Body of pancreas (tissue), 4 donors: ENCODE data around the gene PRKAA1.

ENCODE experiments used
- POLR2A ChIP-seq, 3 donors: fragments of 450-650 bp; IDR thresholded peaks; one replicate each; pipeline ENCODE4 v1.6.1; 2016; ENCODE audit warnings: antibody characterized with exemption in 3 of 3, mild to moderate bottlenecking in 2 of 3
- TF ChIP-seq, protein P1 (sequence below), 7 experiments: fragments of 450-650 bp in 4 of 7; fragments of 200-600 bp in 3 of 7; sonication (generic) in 3 of 7; IDR thresholded peaks; one replicate each; pipeline ENCODE4 v1.5.1; 2016 to 2019; ENCODE audit warnings: antibody characterized with exemption in 7 of 7

DNA sequence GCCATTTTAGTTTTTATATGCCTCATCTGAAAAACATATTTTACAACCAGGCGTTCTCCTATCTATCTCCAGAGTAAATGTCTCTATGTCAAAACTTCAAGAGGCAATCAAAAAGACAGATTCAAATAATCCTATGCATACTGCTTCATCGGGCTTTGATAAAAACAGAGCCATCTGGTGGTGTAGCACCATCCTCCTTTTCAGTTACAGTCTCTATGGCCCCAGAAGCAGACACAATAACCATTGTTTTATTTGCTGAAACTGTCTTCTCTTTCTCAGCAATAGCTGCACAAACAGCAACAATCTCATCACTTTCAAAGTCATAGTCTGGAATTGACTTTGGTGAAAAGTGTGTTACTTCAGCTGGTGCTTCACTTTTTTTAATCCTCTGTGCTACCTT lies 82.2 kb downstream of the PRKAA1 start:
- TF ChIP-seq, protein P1, sequence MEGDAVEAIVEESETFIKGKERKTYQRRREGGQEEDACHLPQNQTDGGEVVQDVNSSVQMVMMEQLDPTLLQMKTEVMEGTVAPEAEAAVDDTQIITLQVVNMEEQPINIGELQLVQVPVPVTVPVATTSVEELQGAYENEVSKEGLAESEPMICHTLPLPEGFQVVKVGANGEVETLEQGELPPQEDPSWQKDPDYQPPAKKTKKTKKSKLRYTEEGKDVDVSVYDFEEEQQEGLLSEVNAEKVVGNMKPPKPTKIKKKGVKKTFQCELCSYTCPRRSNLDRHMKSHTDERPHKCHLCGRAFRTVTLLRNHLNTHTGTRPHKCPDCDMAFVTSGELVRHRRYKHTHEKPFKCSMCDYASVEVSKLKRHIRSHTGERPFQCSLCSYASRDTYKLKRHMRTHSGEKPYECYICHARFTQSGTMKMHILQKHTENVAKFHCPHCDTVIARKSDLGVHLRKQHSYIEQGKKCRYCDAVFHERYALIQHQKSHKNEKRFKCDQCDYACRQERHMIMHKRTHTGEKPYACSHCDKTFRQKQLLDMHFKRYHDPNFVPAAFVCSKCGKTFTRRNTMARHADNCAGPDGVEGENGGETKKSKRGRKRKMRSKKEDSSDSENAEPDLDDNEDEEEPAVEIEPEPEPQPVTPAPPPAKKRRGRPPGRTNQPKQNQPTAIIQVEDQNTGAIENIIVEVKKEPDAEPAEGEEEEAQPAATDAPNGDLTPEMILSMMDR (IDR thresholded peaks at IDR 0.05), result no peak
- TF ChIP-seq POLR2A (IDR thresholded peaks at IDR 0.05), result no peak
